Activated CD8-positive, alpha-beta memory T cell treated with anti-CD3 and anti-CD28 coated beads for 48 hours (primary cell): Measurements from ENCODE around the gene SLC9A8.

Source experiments
- DNase-seq, 3 experiments: peaks; one replicate each; pipeline ENCODE4 v3.0.0-alpha.2; 2020; ENCODE audit warnings: low read depth in 2 of 3, low spot score in 2 of 3

The SLC9A8 gene

DNA sequence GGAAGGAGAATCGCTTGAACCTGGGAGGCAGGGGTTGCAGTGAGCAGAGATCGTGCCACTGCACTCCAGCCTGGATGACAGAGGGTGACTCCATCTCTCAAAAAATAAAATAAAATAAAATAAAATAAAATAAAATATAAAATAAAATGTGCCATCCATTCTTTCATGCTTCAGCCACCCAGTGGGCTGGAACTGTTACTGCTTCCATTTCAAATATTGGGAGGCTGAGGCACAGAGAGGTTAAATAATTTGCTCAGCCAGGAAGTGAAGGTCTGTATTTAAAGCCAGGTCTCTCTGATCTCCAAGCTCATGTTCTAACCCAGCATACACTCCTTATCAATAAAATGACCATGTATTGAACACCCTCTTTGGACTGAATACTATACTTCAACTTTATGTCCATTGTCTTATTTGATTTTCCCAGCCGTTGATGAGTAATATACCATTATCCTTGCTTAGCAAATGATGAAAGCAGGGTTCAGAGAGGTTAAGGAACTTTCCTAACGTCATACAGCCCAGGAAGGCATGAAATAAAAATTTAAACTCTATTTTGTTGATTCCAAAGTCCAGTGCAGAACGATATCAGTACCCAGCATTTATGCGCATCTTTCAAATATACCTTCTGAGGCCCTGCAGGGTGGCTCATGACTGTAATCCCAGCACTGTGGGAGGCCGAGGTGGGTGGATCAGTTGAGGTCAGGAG, 25.8 kb upstream of the SLC9A8 start:
- no peak for DNase-seq

GRCh38 chr20:49787371-49788357, 25.0 kb upstream of the SLC9A8 start:
- no peak for DNase-seq

DNA sequence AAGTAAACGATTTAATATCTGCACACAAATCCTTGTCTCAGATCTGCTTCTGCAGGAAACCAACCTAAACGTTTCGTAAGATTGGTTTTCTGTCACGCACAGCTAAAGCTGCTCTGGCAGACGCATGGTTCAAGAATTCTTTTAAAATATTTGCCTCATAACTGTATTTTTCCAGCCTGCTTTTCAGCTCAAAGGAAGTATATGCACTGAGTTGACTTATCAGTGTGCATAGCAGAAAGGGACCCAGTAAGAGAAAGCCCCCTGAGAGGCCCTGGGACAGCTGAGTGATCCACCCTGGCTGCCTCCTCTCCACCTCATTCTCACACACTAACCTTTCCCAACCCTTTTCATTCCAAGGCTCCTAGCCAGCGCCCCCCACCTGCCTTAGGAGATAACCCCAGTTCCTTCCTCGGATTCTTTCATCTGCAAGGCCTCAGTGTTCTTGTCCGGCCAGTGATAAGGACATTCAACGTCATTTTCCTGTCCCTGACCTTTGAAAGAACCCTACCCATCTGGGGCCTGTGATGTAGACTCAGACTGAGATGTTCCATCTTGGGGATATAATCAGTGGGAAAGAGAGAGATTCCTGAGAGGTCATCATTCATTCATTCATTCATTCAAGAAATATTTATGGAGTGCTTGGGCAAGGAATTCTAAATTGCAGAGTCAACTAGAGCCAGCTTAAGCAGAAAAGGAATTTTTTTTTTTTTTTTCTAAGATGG, 22.4 kb upstream of the SLC9A8 start:
- no peak for DNase-seq

DNA sequence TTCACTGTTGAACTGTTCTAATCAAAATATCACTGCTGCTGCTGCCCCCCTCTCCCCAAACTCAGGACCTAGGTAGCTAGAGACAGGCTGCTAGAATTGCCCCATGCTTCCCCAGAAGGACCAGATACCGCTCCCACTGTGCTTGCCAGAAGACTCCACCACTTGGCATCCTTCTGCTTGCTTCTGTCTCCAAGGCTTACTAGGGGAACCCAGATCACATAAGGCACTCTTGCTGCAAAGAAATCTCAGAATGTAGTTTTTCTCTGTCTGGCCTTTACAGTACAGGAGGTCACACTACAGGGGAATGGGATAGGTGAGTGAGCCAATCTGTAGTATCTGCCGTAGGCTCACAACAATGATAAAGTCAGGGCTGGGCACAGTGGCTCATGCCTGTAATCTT, 21.5 kb upstream of the SLC9A8 start:
- DNase-seq, result no peak

- DNase-seq, result no peak
These were observed 20.6 kb upstream of the SLC9A8 start for GRCh38 chr20:49792006-49792405.

DNA sequence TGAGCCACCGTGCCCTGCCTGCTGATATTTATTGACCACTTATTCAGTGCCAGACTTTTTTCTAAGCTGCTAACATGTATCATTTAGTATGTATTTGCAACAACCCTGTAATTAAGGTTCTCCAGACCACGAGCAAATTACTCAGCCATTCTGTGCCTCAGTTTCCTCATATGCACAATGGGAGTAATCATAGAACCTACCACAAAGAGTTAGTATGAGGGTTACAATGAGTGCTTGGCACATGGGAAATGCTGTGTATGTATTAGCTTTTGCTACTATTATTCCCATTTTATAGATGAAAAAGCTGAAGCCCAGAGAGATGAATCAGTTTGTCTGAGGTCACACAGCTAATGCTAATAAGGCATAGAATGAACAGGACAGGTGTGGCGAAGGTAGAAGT, 20.0 kb upstream of the SLC9A8 start:
- DNase-seq, result no peak

- no peak for DNase-seq
These were observed 18.1 kb upstream of the SLC9A8 start for GRCh38 chr20:49794336-49795134.

GRCh38 chr20:49795135-49795424, 17.5 kb upstream of the SLC9A8 start:
- no peak for DNase-seq

DNA sequence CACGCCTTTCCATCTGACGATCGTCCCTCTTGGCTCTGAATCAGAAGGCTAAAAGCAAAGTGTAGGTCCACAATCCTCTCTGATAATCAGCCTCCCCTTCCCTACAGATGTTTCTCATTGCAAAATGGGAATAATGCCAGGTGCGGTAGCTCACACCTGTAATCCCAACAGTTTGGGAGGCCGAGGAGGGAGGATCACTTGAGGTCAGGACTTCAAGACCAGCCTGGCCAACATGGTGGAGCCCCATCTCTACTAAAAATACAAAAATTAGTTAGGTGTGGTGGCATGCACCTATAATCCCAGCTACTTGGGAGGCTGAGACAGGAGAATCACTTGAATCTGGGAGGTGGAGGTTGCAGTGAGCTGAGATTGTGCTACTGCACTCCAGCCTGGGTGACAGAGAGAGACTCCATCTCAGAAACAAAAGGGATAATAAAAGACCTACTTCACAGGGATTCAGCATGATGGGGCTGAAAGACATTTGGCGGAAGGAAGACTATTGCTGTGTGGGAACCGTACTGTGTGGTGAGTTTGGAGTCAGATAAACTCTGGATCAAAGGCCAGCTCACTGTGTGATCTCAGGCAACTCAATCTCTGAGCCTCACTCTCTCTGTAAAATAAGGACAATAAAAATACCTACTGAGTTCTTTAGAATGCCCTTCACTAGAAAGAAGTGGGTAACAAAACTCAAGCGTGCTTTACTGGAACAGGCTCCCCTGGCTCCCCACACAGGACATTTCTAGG, 15.9 kb upstream of the SLC9A8 start:
- no peak for DNase-seq

- no peak for DNase-seq
These were observed 15.3 kb upstream of the SLC9A8 start for GRCh38 chr20:49797344-49797615.

- no peak for DNase-seq
These were observed 13.9 kb upstream of the SLC9A8 start for GRCh38 chr20:49798718-49799117.

DNA sequence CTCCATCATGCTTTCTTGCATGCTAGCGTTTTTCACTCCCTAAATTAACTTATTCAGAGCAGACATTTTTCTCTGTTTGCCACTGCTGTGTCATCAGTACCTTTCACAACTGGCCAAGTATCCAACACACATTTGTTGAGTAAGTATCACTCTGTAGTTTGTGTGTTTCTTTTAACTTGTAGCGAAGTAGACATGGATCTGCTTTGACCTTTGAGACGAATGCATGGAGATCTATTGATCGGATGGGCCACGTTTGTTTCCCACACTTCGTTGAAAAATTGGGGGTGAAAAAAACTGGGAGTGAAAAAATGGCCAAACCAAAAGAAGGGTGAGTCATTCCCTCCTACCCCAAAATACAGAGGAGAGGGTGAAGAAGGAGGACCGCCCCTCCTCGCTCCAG, 12.9 kb upstream of the SLC9A8 start:
- DNase-seq, result no peak

GRCh38 chr20:49803418-49803817, 9.2 kb upstream of the SLC9A8 start:
- no peak for DNase-seq

GRCh38 chr20:49804364-49804763, 8.3 kb upstream of the SLC9A8 start:
- DNase-seq, result no peak

DNA sequence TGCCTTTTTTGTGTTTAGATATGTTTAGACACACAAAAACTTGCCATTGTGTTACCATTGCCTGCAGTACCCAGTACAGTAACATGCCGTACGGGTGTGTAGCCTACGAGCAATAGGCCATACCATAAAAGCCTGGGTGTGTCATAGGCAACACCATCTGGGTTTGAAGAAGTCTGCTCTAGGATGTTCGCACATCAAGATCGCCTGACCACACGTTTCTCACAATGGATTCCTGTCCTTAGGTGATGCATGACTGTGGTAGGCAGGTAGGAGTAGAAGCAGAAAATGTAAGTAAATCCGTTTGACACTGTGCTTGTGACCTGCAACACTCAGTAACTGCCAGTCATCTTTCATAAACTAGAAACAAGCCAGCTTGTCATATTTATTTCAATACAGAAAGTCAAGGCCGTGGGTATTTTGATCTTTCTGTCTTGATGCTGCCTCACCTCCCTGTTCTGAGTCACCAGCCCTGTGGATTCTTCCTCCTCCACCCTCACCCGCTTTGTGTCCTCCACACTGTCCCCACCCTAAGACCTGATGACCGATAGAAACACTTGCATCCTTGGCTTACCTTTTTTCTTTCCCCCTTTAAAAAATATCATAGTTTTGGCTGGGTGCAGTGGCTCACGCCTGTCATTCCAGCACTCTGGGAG, 7.3 kb upstream of the SLC9A8 start:
- DNase-seq, result peak in 2 of 3 experiments; percentile 7 to 36

DNA sequence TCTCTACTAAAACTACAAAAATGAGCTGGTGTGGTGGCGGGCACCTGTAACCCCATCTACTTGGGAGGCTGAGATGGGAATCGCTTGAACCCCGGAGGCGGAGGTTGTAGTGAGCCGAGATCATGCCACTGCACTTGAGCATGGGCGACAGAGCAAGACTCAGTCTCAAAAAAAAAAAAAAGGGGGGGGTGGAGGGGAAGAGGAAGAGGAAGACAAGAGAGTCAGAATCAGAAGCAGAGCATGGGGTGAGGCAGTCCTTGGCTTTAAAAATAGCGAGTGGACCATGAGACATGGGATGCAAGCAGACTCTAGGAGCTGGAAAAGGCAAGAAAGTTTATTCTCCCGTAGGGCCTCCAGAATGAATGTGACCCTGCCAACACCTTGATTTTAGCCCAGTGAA, 3.9 kb upstream of the SLC9A8 start:
- no peak for DNase-seq

DNA sequence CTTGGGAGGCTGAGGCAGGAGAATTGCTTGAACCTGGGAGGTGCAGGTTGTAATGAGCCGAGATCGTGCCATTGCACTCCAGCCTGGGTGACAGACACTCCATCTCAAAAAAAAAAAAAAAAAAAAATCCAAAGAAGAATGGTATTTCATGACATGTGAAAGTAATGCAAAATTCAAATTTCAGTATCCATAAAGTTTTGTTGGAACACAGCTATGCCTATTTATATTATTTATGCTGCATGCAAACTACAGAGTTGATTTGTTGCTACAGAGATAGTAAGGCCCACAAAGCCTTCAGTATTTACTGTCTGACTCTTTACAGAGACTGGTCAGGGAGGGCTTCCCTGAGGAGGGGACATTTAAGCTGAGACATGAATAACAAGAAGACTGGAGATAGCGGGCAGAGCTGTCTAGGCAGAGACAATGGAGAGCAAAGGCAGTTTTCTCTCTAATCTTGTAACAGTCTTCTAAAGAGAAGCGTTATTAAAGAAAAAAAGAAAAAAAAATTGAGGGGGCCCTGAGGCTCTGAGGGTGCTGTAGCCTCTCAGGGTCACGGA, 2.7 kb upstream of the SLC9A8 start:
- no peak for DNase-seq

- DNase-seq, result no peak
These were observed 2.0 kb upstream of the SLC9A8 start for GRCh38 chr20:49810491-49811190.

DNA sequence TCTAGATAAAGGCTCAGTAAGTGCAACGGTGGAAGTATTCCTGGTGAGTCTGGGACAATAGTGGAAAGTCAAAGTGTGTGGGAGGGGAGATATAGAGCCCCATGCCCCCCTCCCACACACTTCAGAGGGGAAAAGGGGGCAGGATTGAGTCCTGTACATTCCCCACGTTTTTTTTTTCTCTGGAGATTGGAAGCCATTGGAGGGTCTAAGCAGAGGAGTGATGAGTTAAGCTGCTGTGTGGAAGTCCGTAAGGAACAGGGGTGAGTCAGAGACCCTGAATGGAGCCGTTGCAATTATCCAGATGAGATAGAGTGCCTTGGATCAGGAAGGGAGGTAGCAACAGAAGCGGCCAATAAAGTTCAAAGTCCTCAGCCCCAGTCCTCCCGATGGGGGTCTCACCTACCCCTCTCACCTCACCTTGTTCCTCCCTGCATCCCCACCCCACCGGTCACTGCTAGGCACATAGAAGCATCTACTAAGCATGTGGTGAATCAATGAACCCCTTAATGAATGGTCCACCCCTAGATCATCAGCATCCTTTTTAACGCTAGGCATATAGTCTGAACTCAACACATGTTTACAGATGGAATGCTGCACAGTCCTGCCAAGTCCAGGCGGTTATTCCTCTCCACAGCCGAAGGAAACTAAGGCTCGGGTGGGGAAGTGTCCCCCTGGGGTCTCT, 662 bp upstream of the SLC9A8 start:
- no peak for DNase-seq
